ENCODE results near the gene USP25.

- TF ChIP-seq EZH2 (IDR thresholded peaks at IDR 0.05) (no peak), POLR2AphosphoS5 (IDR thresholded peaks at IDR 0.05; ENCODE audit: borderline replicate concordance, low read depth, low read length) (no peak)
Measured at GRCh38 chr21:15894596-15894995, 164.8 kb downstream of the USP25 start.
